Common myeloid progenitor, CD34-positive (primary cell): ENCODE measurements around the gene ABHD17C.
A peak's percentile ranks its signal among the peaks of the same experiment; 100 is the strongest.

Experiments used
- CTCF ChIA-PET: fragments of 350-600 bp; sonication (Branson Sonifier 250); formaldehyde crosslinking; loops from one replicate; lab custom pipeline; 2021; ENCODE audit warnings: antibody characterized with exemption; lab: Charles Lee
- POLR2A ChIA-PET: fragments of 350-600 bp; sonication (Branson Sonifier 250); formaldehyde crosslinking; loops from one replicate; lab custom pipeline; 2021; ENCODE audit warnings: antibody characterized with exemption; lab: Charles Lee
- DNase-seq, 3 donors: peaks; one replicate each; pipeline versions ENCODE4 v3.0.0 to v3.0.0-alpha.2; 2013
- H3K27ac ChIP-seq, 2 experiments: 1 replicate in 1 of 2; 2 replicates in 1 of 2; pipeline ENCODE4 v1.7.0; 2013; ENCODE audit warnings: inconsistent platforms in 2 of 2, low read length in 2 of 2, mild to moderate bottlenecking in 2 of 2, low read depth in 1 of 2, moderate library complexity in 1 of 2; ENCODE audit not compliant: severe bottlenecking in 2 of 2, insufficient read depth in 1 of 2, poor library complexity in 1 of 2
- H3K27me3 ChIP-seq, 5 experiments: replicated peaks in 2 of 5; 1 replicate in 3 of 5; 2 replicates in 2 of 5; pipeline versions ENCODE4 v1.6.1 to v1.7.0; 2013; ENCODE audit warnings: low read length in 4 of 5, mild to moderate bottlenecking in 2 of 5, moderate library complexity in 2 of 5, inconsistent platforms in 1 of 5; ENCODE audit not compliant: insufficient read depth in 5 of 5, control insufficient read depth in 4 of 5
- H3K36me3 ChIP-seq, 4 experiments: 1 replicate in 2 of 4; 2 replicates in 2 of 4; pipeline versions ENCODE4 v1.6.1 to v1.7.0; 2013; ENCODE audit warnings: low read length in 3 of 4, control low read depth in 1 of 4, mild to moderate bottlenecking in 1 of 4; ENCODE audit not compliant: control insufficient read depth in 4 of 4, insufficient read depth in 4 of 4
- H3K4me1 ChIP-seq, 4 experiments: 1 replicate in 3 of 4; 2 replicates in 1 of 4; pipeline versions ENCODE4 v1.6.1 to v1.7.1; 2013; ENCODE audit warnings: low read length in 3 of 4, mild to moderate bottlenecking in 3 of 4, control low read depth in 1 of 4, inconsistent platforms in 1 of 4, moderate library complexity in 1 of 4; ENCODE audit not compliant: control insufficient read depth in 4 of 4, insufficient read depth in 4 of 4; ENCODE audit errors: control extremely low read depth in 1 of 4
- H3K4me3 ChIP-seq, 7 experiments: 1 replicate in 4 of 7; 2 replicates in 3 of 7; pipeline versions ENCODE4 v1.5.1 to v1.7.0; 2013; ENCODE audit warnings: mild to moderate bottlenecking in 7 of 7, low read length in 6 of 7, moderate library complexity in 6 of 7, inconsistent platforms in 2 of 7, low read depth in 2 of 7, control low read depth in 1 of 7; ENCODE audit not compliant: insufficient read depth in 4 of 7, control insufficient read depth in 1 of 7; ENCODE audit errors: extremely low read depth in 1 of 7
- H3K9me3 ChIP-seq, 5 experiments: 1 replicate in 4 of 5; 2 replicates in 1 of 5; pipeline versions ENCODE4 v1.6.1 to v1.7.1; 2013; ENCODE audit warnings: low read length in 4 of 5, mild to moderate bottlenecking in 2 of 5, inconsistent platforms in 1 of 5, low read depth in 1 of 5, moderate library complexity in 1 of 5; ENCODE audit not compliant: control insufficient read depth in 4 of 5, insufficient read depth in 2 of 5; ENCODE audit errors: control extremely low read depth in 1 of 5
- WGBS: methylation state at CpG from one replicate; pipeline ENCODE4 v1.1.5; 2013; ENCODE audit not compliant: insufficient coverage; 5-methylcytosine and 5-hydroxymethylcytosine counted together

ABHD17C gene

DNA sequence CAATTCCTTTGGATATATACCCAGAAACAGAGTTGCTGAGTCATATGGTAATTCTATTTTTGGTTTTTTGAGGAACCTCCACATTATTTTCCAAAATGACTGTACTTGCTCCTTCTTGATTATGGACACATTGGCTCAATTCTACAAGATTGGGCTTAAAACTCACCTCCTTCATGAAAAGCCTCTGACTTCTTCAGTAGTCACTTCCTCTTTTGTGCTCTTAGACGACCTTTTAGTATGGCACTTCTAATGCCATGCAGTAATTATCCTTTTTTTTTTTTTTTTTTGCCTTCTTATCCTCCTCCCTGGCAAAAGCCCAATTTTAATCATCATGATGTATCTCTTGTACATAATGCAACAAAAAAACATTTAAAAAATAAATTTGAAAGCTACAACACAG, 33.0 kb upstream of the ABHD17C start:
- POLR2A ChIA-PET, result no interaction called here
- H3K9me3 ChIP-seq, result no peaks in the 10 kb centered on the region
- CTCF ChIA-PET, result interaction anchor here (1.3 kb wide), 1 partner anchor 9 kb away, joined by 3 read pairs; no protein-coding TSS in a partner anchor
- H3K4me1 ChIP-seq, result no peaks in the 10 kb centered on the region
- peak in 2 of 3 donors; percentile 37 to 39 for DNase-seq
- H3K27ac ChIP-seq, result no peak overlapping the region
- H3K27me3 ChIP-seq, result no peaks in the 10 kb centered on the region
- no peak overlapping the region for H3K4me3 ChIP-seq
- WGBS, result 0% methylated on average over 1 of the region's 1 CpG
- H3K36me3 ChIP-seq, result no peaks in the 10 kb centered on the region

DNA sequence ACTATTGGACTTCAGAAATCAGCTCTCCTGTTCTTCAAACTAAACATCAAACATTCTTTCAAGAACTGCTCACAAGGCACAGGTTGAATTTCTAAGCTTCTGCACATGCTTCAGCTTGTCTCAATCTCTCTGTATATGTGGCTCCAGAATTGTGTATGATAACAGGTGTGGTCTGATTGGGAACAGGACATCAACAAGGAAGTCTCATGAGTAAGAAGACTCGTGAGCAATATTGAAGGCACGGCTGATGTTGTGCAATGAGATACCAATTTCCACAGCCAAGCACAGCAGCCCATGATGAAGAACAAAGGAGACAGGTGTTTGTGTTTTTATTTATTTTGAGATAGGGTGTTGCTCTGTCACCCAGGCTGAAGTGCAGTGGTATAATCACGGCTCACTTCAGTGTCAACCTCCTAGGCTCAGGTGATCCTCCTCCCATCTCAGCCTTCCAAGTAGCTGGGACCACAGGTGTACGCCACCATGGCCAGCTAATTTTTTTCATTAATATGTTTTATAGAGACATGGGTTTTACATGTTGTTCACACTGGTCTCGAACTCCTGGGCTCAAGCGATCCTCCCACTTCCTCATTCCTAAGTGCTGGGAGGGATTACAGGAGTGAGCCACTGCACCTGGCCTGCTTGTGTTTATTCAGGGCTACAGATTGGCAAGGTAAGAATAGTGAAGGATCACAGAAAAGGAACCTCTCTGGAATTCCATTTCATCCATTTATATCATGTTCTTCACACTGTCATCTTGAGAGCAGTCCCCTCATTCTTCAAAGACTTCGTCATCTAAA, 32.2 kb upstream of the ABHD17C start:
- WGBS, result 91% methylated on average over 4 of the region's 7 CpGs
- CTCF ChIA-PET, result interaction anchor here (1.3 kb wide), 1 partner anchor 8 kb away, joined by 3 read pairs; no protein-coding TSS in a partner anchor

DNA sequence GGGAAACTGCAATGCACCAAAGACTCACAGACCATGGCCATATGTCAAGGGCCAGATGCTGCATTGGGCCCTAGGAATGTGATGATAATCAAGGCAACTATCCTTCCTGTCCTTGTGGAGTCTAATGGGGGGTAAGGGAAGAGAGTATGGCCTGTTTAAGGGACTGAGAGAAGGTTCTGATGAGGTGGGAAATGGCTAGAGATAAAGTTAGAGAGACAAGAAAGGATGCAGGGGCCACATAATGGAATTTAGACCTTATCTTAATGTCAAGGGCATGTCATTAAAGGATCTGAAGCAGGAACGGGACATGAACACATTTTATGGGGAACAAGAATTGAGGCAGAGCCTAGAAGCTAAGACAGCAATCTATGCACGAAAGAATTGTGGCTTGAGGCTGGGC, 30.0 kb upstream of the ABHD17C start:
- WGBS, result 100% methylated on average over 1 of the region's 2 CpGs
- H3K36me3 ChIP-seq, result no peaks in the 10 kb centered on the region

More for the DNA sequence above, 32.2 kb upstream of the ABHD17C start:
- H3K36me3 ChIP-seq, result no peaks in the 10 kb centered on the region
- no peaks in the 10 kb centered on the region for H3K4me1 ChIP-seq
- H3K9me3 ChIP-seq, result no peaks in the 10 kb centered on the region
- H3K4me3 ChIP-seq, result no peak overlapping the region
- POLR2A ChIA-PET, result no interaction called here
- H3K27ac ChIP-seq, result no peak overlapping the region
- no peak for DNase-seq
- H3K27me3 ChIP-seq, result no peaks in the 10 kb centered on the region

DNA sequence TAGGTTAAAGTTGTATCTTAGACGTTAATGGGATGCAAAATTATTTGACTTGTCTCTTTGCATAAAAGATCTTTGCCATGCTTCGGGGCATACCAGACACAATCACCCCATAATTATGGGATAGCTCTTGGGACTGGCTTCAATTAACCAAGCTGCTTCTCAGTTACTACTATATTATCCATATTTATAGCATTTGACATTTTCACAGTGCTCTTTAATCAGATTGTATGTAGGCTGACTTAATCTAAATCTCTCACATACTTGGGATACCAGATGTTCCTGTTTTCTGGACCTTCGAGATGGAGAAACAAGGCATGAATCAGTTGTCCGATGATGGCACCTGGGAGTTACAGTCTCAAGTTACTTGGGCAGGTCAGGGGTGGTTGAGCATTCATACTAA, 27.2 kb upstream of the ABHD17C start:
- CTCF ChIA-PET, result interaction anchor here (0.6 to 1.4 kb wide), 4 partner anchors 26 to 203 kb away, joined by 3 to 4 read pairs (median 3); partner anchors contain the start of gene CEMIP
- Histone ChIP-seq H3K9me3 (peaks cover 0 to 4% (median 0%) of the 10 kb centered on the region in 5 experiments), H3K4me3 (no peak overlapping the region), H3K27me3 (no peaks in the 10 kb centered on the region), H3K36me3 (no peaks in the 10 kb centered on the region), H3K4me1 (no peaks in the 10 kb centered on the region), H3K27ac (no peak overlapping the region)
- no peak for DNase-seq
- 100% methylated on average over 1 of the region's 4 CpGs for WGBS
- POLR2A ChIA-PET, result no interaction called here

More for the DNA sequence above, 30.0 kb upstream of the ABHD17C start:
- Histone ChIP-seq H3K4me1 (no peaks in the 10 kb centered on the region), H3K9me3 (no peaks in the 10 kb centered on the region), H3K27me3 (no peaks in the 10 kb centered on the region), H3K4me3 (no peak overlapping the region), H3K27ac (no peak overlapping the region)
- no peak for DNase-seq
- CTCF ChIA-PET, result interaction anchor here (1.1 to 1.2 kb wide), 2 partner anchors 9 to 31 kb away, joined by 4 read pairs; no protein-coding TSS in a partner anchor
- POLR2A ChIA-PET, result no interaction called here

DNA sequence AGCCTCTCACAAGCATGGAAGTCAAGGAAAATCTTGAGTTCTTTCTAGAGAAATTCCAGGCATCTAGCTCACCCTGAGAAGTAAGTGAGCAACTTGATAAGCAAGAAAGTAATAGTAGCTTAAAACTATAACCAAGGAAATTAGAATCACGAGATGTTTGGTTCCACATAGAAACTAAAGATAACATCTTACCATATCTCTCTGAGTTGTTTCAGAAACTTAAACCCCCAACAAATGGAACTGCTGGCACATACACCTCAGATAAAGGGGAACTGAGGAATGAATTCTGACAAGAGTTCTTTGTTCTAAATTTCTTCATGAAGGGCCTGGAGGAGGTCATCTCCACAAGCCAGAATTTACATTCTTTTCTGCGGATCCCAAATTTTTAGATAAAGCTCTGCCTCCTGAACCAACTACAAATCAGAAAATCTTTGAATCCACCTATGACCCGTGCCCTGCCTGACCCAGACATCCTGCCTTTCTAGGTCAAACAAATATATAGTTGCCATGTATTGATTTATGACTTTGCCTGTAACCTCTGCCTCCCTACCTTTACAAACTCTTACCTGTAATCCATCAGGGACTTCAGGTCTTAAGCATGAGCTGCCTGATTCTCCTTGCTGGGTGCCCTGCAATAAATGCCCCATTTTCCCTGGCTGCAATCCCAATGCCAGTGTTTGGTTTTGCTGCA, 26.4 kb upstream of the ABHD17C start:
- 83% methylated on average over 1 of the region's 3 CpGs for WGBS
- ChIA-PET CTCF (interaction anchor here (1.0 to 2.3 kb wide), 4 partner anchors 8 to 27 kb away, joined by 3 to 10 read pairs (median 3); no protein-coding TSS in a partner anchor), POLR2A (no interaction called here)
- H3K4me3 ChIP-seq, result no peak overlapping the region
- H3K36me3 ChIP-seq, result no peaks in the 10 kb centered on the region
- no peak overlapping the region for H3K27ac ChIP-seq
- no peak for DNase-seq
- H3K27me3 ChIP-seq, result no peaks in the 10 kb centered on the region
- H3K4me1 ChIP-seq, result peaks cover 0 to 3% (median 1%) of the 10 kb centered on the region in 4 experiments
- H3K9me3 ChIP-seq, result peaks cover 0 to 4% (median 0%) of the 10 kb centered on the region in 5 experiments

DNA sequence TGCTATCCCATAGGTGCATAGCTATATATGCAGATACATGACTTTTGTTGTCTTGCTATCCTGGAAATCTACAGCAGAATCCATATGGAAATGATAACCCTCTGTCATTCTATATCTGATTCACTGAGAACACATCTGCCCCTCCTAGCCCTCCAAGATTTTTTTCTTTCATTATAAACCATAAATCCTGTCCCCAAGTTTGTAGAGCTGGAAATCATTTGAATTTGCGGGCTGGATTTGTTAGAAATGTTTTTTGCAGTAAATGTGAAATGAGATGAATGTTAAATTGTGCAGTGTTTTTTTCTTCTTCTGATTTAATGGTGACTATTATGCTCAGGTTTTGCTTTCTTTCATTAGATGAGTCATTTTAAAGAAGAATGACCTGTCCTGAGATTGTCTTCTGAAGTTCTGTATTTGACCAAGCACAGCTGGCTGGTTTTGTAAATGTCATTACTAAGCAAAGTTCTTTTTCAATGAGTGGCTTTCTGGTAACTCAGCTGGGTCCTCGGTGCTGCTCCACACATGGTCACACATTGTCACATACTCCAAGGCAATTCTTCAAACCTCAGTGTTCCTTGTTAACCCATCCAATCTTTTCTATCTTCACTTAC, 25.3 kb upstream of the ABHD17C start:
- Histone ChIP-seq H3K4me3 (no peak overlapping the region), H3K27me3 (no peaks in the 10 kb centered on the region), H3K36me3 (no peaks in the 10 kb centered on the region), H3K4me1 (peaks cover 0 to 11% (median 9%) of the 10 kb centered on the region in 4 experiments), H3K9me3 (peaks cover 0 to 4% (median 0%) of the 10 kb centered on the region in 5 experiments), H3K27ac (no peak overlapping the region)
- CTCF ChIA-PET, result interaction anchor here (1.4 to 2.3 kb wide), 2 partner anchors 9 to 26 kb away, joined by 3 to 10 read pairs; no protein-coding TSS in a partner anchor
- POLR2A ChIA-PET, result no interaction called here
- peak in 2 of 3 donors; percentile 5 to 11 for DNase-seq
- 83% methylated on average over 1 of the region's 2 CpGs for WGBS
